Measurements from ENCODE around the gene SCN10A. TPM values are rescaled to one million over a fixed set of nuclear protein-coding genes. Genes with fewer than 3 reads are reported as not detected.

The SCN10A gene
- total RNA-seq, 1 donor from 2014 or later: not detected

GRCh38 chr3:38711321-38711720 lies 104.7 kb downstream of the SCN10A start:
- no peak overlapping the region for H3K4me3 Mint-ChIP-seq (ENCODE audit: unreplicated experiment)
- H3K27me3 Mint-ChIP-seq (ENCODE audit: unreplicated experiment): no peaks in the 10 kb centered on the region
- no peak for TF ChIP-seq CTCF (IDR thresholded peaks at IDR 0.05)
- no peak for DNase-seq (ENCODE audit: extremely low spot score, unreplicated experiment)
- no peaks in the 10 kb centered on the region for H3K9me3 Mint-ChIP-seq (ENCODE audit: unreplicated experiment)
- H3K27ac Mint-ChIP-seq (ENCODE audit: unreplicated experiment): no peak overlapping the region
- H3K4me1 Mint-ChIP-seq (ENCODE audit: unreplicated experiment): no peaks in the 10 kb centered on the region
- no peaks in the 10 kb centered on the region for H3K36me3 Mint-ChIP-seq (ENCODE audit: unreplicated experiment)

GRCh38 chr3:38707730-38708129 lies 108.3 kb downstream of the SCN10A start:
- no peak for DNase-seq (ENCODE audit: extremely low spot score, unreplicated experiment)
- TF ChIP-seq CTCF (IDR thresholded peaks at IDR 0.05): no peak
- no peak overlapping the region for H3K27ac Mint-ChIP-seq (ENCODE audit: unreplicated experiment)
- no peak overlapping the region for H3K4me3 Mint-ChIP-seq (ENCODE audit: unreplicated experiment)
- no peaks in the 10 kb centered on the region for H3K9me3 Mint-ChIP-seq (ENCODE audit: unreplicated experiment)
- H3K4me1 Mint-ChIP-seq (ENCODE audit: unreplicated experiment): no peaks in the 10 kb centered on the region
- H3K36me3 Mint-ChIP-seq (ENCODE audit: unreplicated experiment): no peaks in the 10 kb centered on the region
- no peaks in the 10 kb centered on the region for H3K27me3 Mint-ChIP-seq (ENCODE audit: unreplicated experiment)

GRCh38 chr3:38706961-38707360 lies 109.1 kb downstream of the SCN10A start:
- Mint-ChIP-seq H3K9me3 (ENCODE audit: unreplicated experiment) (no peaks in the 10 kb centered on the region), H3K27ac (ENCODE audit: unreplicated experiment) (no peak overlapping the region), H3K4me1 (ENCODE audit: unreplicated experiment) (no peaks in the 10 kb centered on the region), H3K4me3 (ENCODE audit: unreplicated experiment) (no peak overlapping the region), H3K36me3 (ENCODE audit: unreplicated experiment) (no peaks in the 10 kb centered on the region), H3K27me3 (ENCODE audit: unreplicated experiment) (no peaks in the 10 kb centered on the region)
- peak; percentile 48 for DNase-seq (ENCODE audit: extremely low spot score, unreplicated experiment)
- TF ChIP-seq CTCF (IDR thresholded peaks at IDR 0.05): no peak

- DNase-seq (ENCODE audit: extremely low spot score, unreplicated experiment): no peak
- no peak overlapping the region for H3K4me3 Mint-ChIP-seq (ENCODE audit: unreplicated experiment)
- H3K9me3 Mint-ChIP-seq (ENCODE audit: unreplicated experiment): no peaks in the 10 kb centered on the region
- no peak overlapping the region for H3K27ac Mint-ChIP-seq (ENCODE audit: unreplicated experiment)
- H3K27me3 Mint-ChIP-seq (ENCODE audit: unreplicated experiment): no peaks in the 10 kb centered on the region
- H3K36me3 Mint-ChIP-seq (ENCODE audit: unreplicated experiment): no peaks in the 10 kb centered on the region
- no peaks in the 10 kb centered on the region for H3K4me1 Mint-ChIP-seq (ENCODE audit: unreplicated experiment)
- TF ChIP-seq CTCF (IDR thresholded peaks at IDR 0.05): no peak
These were observed 113.8 kb downstream of the SCN10A start for GRCh38 chr3:38702231-38702630.

- no peak for DNase-seq (ENCODE audit: extremely low spot score, unreplicated experiment)
- Mint-ChIP-seq H3K9me3 (ENCODE audit: unreplicated experiment) (no peaks in the 10 kb centered on the region), H3K4me1 (ENCODE audit: unreplicated experiment) (no peaks in the 10 kb centered on the region), H3K27ac (ENCODE audit: unreplicated experiment) (no peak overlapping the region), H3K4me3 (ENCODE audit: unreplicated experiment) (no peak overlapping the region), H3K36me3 (ENCODE audit: unreplicated experiment) (no peaks in the 10 kb centered on the region), H3K27me3 (ENCODE audit: unreplicated experiment) (peaks cover 2% of the 10 kb centered on the region)
- TF ChIP-seq CTCF (IDR thresholded peaks at IDR 0.05): no peak
These were observed 117.3 kb downstream of the SCN10A start for GRCh38 chr3:38698760-38699159.
